H4 (cell line): ENCODE measurements around the gene PRIM2. TPM values are rescaled to one million over a fixed set of nuclear protein-coding genes. Genes with fewer than 3 reads are reported as not detected.
"Not testable (repeated sequence)": the region's sequence is repeated elsewhere in the genome, so short reads cannot be mapped to it uniquely, and the experiment has no call there.

Source experiments
- DNase-seq: peaks from one replicate; pipeline ENCODE4 v3.0.0-alpha.2; 2015; ENCODE audit warnings: low spot score
- total RNA-seq: library from RNA; depleted of rRNA; stranded (reverse); fragments of >200 nt; shearing (Covaris generic); gene quantifications from 2 replicates; pipeline ENCODE4 v1.2.3, GENCODE V29; 2014

The PRIM2 gene
- total RNA-seq, 1 experiment from 2014 or later: 57.3 TPM

DNA sequence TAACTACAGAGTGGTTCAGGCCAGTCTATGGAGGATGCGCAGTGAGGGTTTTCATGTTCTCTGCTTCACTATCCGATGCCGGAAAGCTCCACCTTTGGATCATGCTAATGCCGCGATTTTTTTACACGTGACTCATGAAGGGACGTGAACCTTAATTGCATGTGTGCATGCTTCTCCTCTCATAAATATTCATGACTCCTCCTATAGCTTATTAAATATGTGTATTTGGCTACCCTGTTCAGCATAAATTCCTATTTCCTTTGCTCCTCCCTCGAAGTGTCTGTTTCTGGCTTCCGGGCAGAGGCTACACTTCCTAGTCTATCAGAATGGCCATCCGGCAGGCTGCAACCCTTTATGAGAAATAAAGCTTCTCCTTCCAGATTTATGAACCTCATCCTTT lies 185.0 kb downstream of the PRIM2 start:
- not testable (repeated sequence) for DNase-seq

DNA sequence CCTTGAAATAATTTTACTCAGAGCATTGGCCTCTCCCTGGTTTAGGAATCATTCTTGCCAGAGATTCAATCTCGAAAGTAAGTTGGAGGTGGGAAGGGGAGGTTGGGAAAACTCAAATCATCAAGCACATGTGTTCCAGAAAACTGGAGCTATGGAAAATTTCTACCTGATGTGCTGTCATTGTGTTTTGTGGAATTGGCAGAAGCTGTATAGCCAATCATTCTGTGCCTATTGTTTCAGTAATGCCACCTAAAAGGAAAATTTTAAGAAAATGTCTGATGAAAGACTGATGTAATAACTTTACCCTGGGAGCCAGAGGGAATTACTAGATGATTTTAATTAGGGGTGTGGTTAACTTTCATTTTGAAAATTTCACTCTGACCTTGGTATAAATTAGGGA lies 187.8 kb downstream of the PRIM2 start:
- not testable (repeated sequence) for DNase-seq

DNA sequence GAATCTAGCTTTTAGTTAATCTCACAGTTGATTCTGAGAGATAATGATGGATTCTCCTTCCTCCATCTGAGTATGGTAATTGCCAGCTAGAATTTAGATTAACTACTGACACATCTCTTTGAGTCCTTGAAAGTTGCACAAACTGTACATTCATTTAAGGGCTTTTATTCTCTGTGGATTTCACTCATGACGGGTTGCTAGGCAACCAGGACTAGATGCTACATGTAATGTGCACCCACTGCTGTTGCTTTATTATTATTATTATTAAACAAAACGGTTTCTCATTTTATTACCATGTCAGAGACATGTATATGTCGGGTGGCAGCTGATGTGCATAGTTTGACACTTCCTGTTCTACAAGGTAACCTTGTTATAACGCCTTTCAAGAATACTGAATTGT lies 193.0 kb downstream of the PRIM2 start:
- not testable (repeated sequence) for DNase-seq

DNA sequence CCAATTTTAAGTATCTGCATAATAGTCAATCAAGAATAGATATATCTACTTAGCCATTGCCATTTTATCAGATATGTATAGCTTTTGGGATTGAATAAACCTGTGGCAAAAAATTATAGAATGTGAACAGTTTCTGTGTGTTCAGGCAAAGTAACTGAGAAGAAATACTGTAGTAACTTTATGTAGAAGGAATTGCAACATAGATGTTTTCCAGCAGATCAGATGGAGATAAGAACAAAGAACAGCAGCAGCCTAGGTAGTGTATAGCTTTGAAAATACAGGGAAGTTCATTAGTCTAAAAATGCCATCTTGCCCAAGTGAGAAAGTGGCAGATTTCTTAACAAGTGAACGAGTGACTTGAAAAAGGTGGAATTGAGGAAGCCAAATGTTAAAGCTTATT lies 197.7 kb downstream of the PRIM2 start:
- not testable (repeated sequence) for DNase-seq

DNA sequence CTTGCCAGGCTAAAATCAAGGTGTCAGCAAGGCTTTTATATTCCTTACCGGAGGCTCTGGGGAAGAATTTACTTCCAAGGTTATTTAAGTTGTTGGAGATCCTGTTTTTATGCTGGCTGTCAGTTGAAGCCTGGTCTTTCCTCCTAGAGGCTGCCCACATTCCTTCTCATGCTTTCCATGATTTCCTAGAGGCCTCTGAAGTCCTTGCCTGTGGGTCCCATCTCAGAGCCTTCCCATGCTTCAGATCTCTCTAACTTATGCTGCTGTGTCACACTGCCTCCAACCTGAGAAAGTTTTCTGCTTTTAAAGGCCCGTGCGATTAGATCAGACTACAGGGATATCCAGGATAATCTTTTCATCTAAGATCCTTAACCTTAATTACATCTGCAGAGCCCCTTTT lies 198.4 kb downstream of the PRIM2 start:
- DNase-seq: not testable (repeated sequence)

DNA sequence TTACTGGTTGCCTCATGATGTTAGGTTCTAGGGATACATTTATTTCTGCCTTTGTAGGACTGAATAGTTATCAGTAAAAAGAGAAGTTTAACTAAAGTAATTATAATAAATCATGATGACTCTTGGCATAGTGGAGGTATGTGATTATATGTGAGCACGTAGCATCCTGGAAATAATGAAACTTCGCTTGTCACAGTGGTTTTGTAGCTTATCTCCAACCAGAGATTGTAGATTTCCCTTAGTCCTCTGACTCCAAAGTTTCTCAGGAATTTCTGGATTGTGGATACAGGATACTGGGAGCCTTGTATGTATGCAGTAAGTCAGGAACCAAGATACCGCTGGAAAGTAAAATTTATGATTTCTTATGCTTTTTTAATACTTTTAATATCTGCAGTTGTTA lies 199.3 kb downstream of the PRIM2 start:
- DNase-seq: not testable (repeated sequence)

DNA sequence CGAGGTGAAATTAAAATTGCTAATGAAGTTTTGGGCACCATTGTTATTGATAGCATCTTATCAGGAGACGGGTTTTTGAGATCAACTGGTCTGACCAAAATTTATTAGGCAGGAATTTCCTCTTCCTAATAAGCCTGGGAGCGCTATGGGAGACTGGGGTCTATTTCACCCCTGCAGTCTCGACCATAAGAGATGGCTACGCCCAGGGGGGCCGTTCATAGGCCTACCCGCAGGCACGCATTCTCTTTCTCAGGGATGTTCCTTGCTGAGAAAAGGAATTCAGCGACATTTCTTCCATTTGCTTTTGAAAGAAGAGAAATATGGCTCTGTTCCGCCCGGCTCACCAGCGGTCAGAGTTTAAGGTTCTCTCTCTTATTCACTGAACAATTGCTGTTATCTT lies 201.8 kb downstream of the PRIM2 start:
- not testable (repeated sequence) for DNase-seq

DNA sequence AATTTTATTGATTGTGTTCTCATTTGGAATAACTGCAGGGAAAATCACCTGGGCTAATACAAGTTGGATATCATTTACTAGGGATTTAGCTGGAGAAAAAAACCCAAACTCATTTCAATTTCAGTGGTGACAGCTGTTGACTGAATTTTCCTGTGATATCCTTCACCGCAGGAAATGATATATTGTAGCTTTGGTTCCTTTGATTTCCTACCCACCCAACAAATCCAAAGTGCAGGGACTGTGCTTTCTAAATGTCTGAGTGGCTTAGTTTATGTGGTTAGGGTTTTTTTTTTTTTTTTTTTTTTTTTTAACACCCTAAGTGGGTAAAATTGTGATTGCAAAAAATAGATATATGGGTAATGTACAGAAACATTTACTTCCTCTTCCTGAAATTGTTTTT lies 203.7 kb downstream of the PRIM2 start:
- not testable (repeated sequence) for DNase-seq

DNA sequence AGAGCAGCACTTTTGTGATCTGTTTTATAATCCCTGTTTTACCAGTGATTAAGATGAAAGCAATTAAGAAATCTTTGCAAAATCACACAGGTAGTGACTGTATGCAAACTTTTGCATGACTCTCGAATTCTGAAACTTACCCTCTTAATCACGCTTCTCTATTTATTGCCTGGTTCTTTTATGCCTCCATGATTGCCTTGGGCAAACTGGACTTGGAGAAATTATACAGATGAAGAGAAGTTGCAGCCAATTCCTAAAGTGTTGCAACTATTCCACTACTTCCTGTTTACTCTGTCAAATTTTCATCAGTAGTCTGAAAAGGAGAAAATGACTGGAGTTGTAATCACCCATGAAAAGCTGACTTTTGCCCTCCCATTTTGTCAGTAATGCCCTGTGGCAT lies 205.8 kb downstream of the PRIM2 start:
- DNase-seq: not testable (repeated sequence)

DNA sequence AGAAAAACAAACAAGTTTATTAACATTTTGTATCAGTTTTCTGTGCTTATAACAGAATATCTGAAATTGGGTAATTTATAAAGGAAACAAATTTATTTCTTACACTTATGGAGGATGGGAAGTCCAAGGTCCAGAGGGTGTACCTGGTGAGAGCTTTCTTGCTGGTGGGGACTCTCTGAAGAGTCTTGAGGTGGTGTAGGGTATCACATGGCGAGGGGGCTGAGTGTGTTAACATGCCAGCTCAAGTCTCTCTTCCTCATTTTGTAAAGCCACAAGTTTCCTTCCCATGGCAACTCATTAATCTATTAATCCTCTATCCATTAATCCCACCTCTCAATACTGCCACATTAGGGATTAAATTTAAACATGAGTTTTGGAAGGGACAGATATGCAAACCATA lies 212.3 kb downstream of the PRIM2 start:
- DNase-seq: not testable (repeated sequence)

DNA sequence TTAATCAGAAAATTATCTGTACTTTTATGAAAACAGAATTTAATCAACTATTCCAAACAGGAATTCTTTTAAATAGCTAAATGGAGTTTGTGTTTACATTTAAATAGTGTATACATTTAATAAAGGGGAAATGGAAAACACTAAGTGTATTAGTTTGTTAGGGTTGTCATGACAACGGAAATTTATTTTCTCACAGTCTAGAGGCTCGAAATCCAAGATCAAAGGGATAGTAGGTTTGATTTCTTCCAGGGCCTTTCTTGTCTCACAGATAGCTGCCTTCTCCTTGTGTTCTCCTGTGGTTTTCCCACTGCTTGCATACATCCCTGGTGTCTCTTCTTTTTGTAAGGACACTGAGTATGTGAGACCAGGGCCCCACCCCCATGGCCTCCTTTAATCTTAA lies 215.2 kb downstream of the PRIM2 start:
- not testable (repeated sequence) for DNase-seq

DNA sequence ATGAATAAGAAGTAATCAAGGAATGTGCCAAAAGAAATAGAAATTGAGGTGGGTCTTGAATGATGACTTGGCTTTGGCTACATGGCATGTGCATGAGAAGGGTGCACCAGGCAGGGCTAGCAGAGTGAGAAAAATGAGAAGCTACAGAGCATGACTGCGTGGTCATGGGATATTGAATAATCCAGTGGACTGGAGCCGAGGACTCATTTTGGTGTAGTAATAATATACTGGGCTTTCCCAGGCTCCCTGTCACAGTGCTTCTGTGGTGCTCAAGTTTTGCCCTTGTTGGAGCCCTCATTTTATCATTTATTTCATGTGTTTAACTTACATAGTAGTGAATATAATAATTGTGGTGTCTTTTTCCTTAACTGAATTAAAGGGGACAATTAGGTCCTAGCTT lies 217.7 kb downstream of the PRIM2 start:
- not testable (repeated sequence) for DNase-seq

DNA sequence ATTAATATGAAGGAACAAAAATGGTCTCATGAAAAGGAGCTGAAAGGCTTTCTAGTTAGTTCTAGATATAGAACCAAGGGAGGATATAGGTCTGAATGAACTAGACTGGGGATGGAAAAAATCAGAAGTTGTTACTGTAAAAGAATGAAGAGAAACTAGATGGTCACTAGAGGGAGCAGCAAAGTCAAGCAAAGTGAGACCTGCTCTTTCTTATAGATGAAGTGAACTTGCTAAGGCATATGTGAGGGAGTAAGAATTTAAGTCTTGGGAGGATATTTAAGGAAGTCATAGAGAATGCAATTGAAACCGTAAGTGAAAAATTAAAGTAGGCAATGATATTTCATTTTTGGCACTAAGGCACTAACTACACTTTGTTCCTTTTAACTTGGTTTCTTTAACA lies 218.6 kb downstream of the PRIM2 start:
- DNase-seq: peak; percentile 38

DNA sequence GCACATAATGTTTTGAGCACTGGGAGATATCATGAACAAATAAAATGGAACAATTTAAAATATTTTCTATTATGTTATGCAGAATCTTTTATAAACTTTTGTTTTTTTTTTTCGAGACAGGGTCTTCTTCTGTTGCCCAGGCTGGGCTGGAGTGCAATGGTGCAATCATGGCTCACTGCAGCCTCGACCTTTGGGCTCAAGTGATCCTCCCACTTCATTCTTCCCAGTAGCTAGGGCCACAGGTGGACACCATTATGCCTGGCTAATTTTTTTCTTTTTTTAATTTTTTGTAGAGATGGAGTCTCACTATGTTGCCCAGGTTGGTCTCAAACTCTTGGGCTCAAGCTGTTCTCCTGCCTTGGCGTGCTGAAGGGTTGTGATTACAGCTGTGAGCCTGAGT lies 220.5 kb downstream of the PRIM2 start:
- DNase-seq: not testable (repeated sequence)

DNA sequence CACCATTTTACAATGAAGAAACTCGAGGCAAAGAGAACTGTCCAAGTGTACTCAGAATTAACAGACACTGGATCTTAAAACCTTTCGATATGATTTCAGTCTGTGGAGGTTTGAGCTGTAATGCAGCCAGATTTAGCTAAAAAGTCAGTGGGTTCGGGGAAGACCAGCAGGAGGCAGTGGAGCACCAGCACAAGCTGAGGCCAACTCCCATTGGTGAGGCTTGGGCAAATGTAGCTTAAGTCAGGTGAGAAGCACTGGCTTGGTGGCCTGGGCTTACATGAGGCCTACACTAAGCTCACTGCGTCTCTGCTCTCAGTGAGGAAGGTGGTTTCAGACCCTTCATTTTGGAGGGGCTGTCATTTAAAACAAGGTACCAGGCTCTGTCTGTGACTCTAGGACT lies 234.5 kb downstream of the PRIM2 start:
- DNase-seq: not testable (repeated sequence)

DNA sequence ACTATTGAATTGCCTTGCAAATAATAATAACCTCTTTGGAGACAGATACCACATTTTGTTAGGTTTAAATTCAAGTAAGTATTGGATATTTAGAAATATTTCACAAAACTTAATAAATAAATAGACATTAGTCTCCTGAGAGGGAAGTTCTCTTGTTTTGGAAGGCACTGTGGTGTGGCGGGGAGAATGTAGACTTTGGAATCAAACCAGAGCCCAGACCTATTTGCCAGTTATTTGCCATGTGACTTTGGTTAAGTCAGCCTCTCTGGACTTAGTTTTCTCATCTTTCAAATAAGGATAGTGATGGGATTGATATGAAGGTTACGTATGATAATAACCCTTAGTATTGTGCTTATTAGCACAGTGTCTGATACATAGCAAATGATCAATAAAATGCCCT lies 240.4 kb downstream of the PRIM2 start:
- DNase-seq: not testable (repeated sequence)

DNA sequence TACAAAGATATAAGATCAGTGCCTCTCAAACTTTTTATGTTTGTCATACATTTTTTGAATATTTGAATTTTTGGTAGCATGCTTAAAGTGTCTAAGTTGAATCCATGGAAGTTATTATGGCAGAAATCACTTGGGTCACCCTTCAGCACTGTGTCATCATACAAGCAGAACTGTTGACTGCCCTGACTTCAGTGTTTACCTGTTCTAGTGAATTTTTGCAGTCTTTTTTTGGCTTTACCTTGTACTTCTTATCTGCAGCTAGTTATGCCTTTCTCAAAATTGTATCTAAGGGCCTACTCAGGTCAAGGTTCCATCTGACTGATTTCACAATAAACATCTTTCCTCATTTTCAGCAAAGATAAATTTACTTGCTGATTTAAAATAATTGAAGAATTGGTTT lies 241.7 kb downstream of the PRIM2 start:
- not testable (repeated sequence) for DNase-seq

DNA sequence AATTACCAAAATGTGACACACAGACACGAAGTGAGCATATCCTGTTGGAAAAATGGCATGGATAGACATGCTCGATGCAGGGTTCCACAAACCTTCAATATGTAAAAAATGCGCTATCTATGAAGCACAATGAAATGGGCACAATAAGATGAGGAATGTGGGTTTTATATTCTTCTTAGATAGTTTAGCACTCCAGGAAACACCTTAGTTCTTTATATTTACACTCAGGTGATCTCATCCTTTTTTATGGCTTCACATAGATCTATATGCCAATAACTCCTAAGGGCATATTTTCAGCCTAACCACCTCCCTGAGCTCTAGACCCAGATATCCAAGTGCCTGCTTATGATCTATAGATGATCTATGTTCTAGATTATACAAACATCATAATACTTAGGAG lies 244.8 kb downstream of the PRIM2 start:
- DNase-seq: not testable (repeated sequence)

DNA sequence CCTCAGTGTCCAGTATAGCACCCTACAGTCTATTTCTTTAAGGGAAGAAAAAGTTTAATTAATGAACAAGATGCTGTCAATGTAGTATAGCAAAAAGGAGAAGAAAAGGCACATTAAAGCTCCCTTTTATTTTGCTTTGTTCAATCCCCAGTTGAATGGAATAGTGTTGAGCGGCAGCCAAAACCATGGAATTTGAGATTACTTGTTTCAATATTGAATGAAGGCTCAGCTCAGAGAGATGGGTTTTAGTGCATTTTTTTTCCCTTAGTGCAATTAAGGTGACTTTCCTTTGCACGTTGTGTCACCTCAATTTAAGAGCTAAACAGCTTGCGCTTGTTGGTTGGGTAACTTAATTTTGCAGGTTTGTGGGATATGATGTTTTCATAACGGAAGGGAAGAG lies 254.7 kb downstream of the PRIM2 start:
- DNase-seq: not testable (repeated sequence)

DNA sequence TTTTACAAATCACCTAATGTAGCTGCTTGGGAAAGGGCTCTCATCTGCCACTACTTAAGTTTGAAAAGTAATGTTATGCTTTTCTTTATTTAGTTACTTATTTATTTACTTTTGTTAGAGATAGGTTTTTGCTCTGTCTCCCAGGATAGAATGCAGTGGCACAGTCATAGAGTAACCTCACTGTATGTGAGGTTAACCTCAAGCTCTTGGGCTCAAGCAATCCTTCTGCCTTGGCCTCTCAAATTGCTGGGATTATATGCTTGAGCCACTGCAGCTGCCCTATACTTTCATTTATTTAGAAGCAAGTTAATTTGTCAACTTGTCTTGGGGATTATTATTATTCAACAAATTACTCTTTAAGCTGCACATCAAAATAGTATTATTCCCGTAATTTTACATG lies 255.4 kb downstream of the PRIM2 start:
- peak; percentile 2 for DNase-seq

DNA sequence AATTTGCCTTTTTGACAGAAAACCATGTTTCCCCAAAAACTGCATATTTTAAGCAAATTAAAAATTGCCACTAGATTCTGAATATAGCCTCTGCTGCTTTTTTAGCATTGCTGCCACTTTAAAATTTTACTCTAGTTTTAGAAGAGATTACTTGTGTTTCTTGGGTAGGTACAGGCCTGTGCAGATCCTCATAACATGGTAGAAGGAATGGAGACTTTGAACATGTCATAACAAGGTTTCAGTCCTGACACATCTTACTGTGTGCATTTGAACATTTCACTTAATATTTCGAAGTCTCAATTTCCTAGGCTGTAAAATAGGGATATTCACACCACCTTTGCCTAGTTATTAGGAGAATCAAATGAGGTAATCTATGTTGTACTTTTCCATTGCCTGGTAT lies 259.6 kb downstream of the PRIM2 start:
- DNase-seq: not testable (repeated sequence)

DNA sequence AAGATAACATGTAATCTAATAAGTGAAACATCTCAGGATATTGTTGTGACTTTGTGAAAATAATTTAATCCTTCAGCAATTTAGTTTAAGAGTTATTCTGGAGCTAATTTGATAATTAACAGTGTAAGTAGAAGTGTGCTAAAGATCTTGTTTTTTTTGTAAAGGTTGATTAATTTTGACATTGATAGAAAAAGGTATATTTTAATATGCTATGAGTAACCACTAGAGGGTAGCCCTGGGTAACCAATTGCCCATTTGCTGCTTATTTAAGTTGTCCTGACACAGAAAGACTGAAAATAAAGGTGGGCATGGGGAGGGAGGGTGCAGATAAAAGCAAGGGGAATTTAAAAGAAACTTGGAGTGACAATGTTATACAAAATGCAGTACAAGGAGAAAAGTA lies 262.1 kb downstream of the PRIM2 start:
- not testable (repeated sequence) for DNase-seq

DNA sequence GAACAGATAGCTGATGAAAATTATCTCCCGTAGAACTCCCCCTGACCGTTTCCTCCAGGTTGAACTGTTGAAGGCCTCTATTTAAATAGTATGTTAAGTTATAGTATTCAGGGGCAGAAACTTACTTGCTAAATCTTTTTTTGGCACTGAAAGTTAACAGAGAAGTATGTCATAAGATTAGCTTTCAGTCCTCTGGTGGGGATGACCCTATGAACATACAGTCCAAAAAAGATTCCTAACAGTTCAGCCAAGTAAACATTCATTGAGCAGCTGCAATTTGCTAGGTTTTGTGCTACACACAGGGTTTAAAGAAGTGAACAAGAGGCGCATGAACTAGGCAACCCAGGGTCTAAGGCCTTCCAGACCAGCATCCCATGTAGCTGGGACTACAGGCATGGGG lies 264.2 kb downstream of the PRIM2 start:
- DNase-seq: not testable (repeated sequence)

DNA sequence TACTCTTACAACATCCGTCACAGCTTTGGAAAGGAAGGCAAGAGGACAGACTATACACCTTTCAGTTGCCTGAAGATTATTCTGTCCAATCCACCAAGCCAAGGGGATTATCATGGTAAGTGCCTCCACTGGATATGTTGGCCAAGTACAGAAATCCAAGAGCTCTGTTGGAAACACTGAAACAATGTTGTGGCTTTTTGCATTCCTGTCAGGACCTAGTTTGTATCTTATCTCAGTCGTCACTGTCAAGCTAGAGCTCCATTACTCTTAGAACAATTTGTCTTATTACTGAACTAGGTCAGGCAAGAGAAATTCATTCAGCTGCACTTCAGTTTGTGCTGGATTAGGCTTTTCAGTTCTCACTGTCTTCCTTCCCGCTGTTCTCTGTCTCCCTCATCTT lies 283.7 kb downstream of the PRIM2 start:
- DNase-seq: not testable (repeated sequence)

DNA sequence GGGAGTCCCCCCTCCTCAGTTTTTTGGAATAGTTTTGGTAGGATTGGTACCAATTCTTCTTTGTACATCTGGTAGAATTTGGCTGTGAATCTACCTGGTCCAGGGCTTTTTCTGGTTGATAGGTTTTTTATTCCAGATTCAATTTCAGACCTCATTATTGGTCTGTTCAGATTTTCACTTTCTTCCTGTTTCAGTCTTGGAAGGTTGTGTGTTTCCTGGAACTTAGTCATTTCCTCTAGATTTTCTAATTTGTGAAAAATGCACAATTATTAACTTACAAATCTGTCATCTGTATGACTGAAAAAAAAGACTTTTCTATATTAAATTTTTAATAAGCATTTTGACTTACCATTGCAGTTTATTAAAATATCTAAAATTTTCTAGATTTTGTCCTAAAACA lies 287.9 kb downstream of the PRIM2 start:
- DNase-seq: not testable (repeated sequence)
